NT2/D1 (cell line): Measurements from ENCODE around the gene RAB39A.

ENCODE experiments used
- SUZ12 ChIP-seq: IDR thresholded peaks from 2 replicates; pipeline ENCODE4 v1.6.1; 2011; ENCODE audit not compliant: insufficient read length, insufficient read depth; ENCODE audit errors: extremely low read depth
- YY1 ChIP-seq: IDR thresholded peaks from 2 replicates; pipeline ENCODE4 v1.6.1; 2011; ENCODE audit not compliant: insufficient read length, insufficient read depth
- ZNF274 ChIP-seq: IDR thresholded peaks from 2 replicates; pipeline ENCODE4 v1.6.1; 2011; ENCODE audit warnings: mild to moderate bottlenecking, low read depth, low read length

GRCh38 chr11:108009497-108010370 is 81.5 kb downstream of the RAB39A start:
- TF ChIP-seq YY1 (no peak), ZNF274 (no peak), SUZ12 (no peak)
